GM12875 (cell line): ENCODE measurements around the gene DSTYK.

Source experiments
- H3K4me3 ChIP-seq: one replicate; pipeline ENCODE4 v1.5.1; 2011; ENCODE audit warnings: low read depth, low read length, control low read depth
- TF ChIP-seq, protein P1 (sequence below): IDR thresholded peaks from 2 replicates; pipeline ENCODE4 v1.5.1; 2011; ENCODE audit warnings: low read depth, mild to moderate bottlenecking, control low read depth, inconsistent platforms, low read length, moderate library complexity, borderline replicate concordance; ENCODE audit not compliant: insufficient read depth

DSTYK gene

DNA sequence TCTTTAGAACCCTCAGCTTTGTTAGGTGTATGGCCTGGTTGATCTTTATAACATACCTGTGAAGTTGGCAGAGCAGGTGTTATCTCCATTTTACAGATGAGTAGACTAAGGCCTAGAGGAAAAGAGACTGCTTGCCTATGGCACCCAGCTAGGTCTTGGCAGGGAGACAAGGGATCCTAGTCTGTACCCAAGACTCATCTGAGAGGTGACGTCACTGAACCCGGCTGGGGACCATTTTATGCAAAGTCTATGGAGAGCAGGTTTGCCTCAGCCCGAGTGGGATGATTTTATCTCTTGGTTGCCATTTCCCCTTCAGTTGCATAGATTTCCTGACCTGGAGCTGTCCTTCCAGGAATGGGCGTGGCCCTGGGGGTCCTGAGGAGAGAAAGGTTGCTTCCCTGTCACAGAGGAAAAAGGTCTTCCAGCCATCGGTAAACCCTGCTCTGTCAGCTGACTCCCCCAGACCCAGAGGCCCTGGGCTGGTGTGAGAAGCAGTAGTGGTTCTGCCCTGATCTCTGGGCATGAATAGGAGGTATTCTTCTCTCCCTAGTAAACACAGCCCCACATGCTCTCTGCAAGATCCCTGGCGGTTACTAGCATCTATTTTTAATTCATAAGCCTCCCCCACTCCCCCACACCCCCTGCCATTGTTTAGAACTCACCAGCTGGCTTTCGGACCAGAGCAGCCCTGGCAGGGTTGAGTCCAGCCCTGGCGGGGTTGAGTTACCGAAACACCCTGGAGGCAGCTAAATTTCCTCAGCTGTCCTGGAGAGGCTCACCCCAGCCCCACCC, 35.8 kb upstream of the DSTYK start:
- no peak overlapping the region for H3K4me3 ChIP-seq
- TF ChIP-seq, protein P1, sequence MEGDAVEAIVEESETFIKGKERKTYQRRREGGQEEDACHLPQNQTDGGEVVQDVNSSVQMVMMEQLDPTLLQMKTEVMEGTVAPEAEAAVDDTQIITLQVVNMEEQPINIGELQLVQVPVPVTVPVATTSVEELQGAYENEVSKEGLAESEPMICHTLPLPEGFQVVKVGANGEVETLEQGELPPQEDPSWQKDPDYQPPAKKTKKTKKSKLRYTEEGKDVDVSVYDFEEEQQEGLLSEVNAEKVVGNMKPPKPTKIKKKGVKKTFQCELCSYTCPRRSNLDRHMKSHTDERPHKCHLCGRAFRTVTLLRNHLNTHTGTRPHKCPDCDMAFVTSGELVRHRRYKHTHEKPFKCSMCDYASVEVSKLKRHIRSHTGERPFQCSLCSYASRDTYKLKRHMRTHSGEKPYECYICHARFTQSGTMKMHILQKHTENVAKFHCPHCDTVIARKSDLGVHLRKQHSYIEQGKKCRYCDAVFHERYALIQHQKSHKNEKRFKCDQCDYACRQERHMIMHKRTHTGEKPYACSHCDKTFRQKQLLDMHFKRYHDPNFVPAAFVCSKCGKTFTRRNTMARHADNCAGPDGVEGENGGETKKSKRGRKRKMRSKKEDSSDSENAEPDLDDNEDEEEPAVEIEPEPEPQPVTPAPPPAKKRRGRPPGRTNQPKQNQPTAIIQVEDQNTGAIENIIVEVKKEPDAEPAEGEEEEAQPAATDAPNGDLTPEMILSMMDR, result no peak

DNA sequence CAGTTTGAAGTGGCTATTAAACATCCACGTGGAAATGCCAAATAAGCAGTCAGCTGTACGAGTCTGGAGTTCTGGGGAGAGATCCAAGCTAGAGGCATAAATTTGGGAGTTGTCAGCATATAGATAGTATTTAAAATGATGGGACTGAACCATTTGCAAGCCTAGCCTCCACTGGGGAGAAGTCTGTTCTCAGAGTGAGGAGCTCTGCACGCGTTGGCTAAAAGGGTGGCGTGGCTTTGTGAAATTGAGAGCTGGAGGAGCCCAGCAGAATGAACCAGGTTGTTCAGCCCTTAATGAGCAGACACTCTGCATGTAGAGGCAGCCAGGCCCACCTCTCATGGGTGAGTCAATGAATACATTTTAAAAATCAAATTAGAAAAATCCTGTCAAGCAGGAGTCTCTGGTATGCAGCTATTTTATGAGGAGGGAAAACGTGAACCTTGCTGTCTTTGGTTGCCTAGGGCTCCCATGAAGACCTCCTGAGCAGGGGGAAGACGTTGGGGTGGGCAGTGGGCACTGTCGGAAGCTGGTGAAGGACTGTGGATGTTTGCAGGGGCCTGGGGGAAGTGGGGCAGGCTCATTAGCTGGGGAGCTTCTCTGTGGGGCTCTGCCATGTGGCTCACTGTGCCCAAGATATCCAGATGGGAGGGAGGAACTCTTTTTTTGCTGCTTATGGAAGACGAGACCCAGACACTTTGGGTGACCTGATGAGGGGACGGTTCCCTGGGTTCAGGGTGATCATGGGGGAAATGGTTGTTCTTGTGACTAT, 35.0 kb upstream of the DSTYK start:
- H3K4me3 ChIP-seq, result no peak overlapping the region
- TF ChIP-seq, protein P1, result no peak

DNA sequence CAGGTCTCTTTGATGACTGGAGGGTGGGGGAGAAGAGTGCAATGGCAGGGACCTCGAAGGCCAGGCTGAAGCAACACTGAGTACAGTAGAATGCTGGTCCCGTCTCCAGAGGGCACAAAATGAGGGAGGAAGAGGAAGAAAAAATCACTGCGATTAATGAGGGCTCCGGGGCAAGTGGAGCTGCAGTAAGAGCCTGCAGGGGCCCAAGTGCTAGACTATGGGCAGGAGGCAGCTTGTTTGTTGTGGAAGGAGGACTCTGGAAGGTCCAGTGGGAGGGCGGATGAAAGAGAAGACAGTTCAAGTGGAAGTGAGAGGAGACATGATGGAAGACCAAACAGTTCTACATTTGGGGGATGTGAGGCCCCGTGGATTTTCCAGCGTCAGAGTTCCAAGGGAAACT, 33.6 kb upstream of the DSTYK start:
- H3K4me3 ChIP-seq, result no peak overlapping the region
- TF ChIP-seq, protein P1, result no peak

DNA sequence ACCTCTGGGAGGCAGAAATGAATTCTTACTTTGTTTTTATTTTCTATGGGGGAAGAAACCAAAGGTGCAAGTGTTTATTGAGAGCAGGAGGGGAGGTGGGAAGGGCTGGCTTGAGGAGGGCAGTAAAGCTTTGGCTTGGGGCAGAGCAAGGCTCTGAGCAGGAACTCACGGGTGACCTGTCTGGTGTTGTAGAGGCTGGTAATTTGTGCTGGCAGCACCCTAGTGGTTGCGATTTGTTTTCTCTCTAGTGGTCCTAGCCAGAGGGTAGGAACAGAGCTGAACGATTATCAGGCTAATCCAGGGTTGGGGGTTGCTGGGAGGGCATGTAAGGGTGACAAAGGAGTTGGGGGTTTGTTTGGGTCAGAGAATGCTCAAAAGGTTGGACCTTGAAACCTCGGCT, 32.9 kb upstream of the DSTYK start:
- TF ChIP-seq, protein P1, result no peak
- H3K4me3 ChIP-seq, result no peak overlapping the region

DNA sequence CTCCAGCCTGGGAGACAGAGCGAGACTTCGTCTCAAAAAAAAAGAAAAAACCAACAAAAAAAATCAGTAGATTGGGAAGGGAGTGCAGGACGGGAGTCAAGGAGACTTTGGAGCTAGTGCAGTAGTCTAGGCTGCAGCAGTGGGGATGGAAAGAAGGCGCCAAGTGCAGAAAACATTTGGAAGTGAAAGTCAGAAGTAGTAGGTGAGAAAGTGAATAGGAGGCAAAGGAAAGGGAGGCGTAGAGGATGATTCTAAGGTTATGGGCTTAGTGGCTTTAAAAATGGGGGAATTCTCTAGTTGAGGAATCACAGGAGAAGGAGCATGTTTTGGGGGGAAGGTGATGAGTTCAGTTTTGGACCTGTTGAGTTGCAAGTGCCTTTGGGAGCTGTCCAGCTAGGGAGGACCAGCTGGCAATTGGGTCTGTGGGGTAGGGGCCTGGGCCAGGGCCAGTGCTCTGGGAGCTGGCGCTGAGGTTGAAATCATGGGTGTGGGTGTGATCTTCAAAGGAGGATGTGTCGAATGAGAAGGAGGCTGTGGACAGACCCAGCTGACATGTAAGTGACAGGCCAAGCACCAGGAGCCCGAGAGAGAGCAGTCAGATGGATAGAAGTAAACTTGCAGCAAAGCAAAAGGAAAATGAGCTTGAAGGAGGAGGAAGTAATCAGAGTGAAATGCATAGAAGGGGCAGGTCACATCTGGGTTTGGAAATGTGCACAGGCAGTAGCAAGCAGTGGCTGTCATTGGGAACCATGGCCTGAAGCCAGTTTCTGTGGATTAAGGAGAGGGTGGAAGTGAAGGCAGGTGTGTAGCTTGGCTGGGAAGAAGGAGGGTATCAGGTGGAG, 32.1 kb upstream of the DSTYK start:
- TF ChIP-seq, protein P1, result no peak
- H3K4me3 ChIP-seq, result no peak overlapping the region

DNA sequence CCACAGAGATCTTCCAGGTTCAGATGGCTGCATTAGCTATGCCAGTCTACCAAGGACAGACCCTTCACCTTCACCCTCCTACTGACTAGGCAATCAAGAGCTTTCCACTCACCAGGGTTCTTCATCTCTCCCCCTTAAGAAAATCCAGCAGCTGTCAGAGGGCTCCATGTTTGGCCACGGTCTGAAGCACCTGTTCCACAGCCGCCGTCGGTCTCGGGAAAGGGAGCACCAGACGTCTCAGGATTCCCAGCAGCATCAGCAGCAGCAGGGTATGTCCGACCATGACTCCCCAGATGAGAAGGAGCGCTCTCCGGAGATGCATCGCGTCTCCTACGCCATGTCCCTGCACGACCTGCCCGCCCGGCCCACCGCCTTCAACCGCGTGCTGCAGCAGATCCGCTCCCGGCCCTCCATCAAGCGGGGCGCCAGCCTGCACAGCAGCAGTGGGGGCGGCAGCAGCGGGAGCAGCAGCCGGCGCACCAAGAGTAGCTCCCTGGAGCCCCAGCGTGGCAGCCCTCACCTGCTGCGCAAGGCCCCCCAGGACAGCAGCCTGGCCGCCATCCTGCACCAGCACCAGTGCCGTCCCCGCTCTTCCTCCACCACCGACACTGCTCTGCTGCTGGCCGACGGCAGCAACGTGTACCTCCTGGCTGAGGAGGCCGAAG, 30.0 kb upstream of the DSTYK start:
- no peak overlapping the region for H3K4me3 ChIP-seq
- TF ChIP-seq, protein P1, result no peak
